ENCODE measurements around the gene IGSF3.
"Not testable (repeated sequence)": the region's sequence is repeated elsewhere in the genome, so short reads cannot be mapped to it uniquely, and the experiment has no call there.

- TF ChIP-seq POLR2A (IDR thresholded peaks at IDR 0.05; ENCODE audit: low read depth, low read length); POLR2AphosphoS5 (IDR thresholded peaks at IDR 0.05; ENCODE audit: low read depth, low read length); TAF1 (IDR thresholded peaks at IDR 0.05; ENCODE audit: borderline replicate concordance, low read depth, low read length): not testable (repeated sequence)
These were observed 63.1 kb downstream of the IGSF3 start for GRCh38 chr1:116604408-116604807.
